Activated T-helper 2 cell treated with anti-CD3 and anti-CD28 coated beads, Interferon-gamma antibody, Interleukin-2, Interleukin-4, amounts not matched to agents 10 μg/mL and 5 μg/mL and 100 μg/mL, durations not matched to agents 14 hours and 24 hours and 36 hours (primary cell): ENCODE results near the gene NTRK2. TPM values are rescaled to one million over a fixed set of nuclear protein-coding genes. Genes with fewer than 3 reads are reported as not detected.

Source experiments
- DNase-seq: peaks from one replicate; pipeline ENCODE4 v3.0.0; 2021; ENCODE audit warnings: low spot score
- H3K27ac Mint-ChIP-seq: one replicate; pipeline ENCODE4 v1.8.0; 2021; ENCODE audit warnings: mixed read lengths
- H3K27me3 Mint-ChIP-seq: one replicate; pipeline ENCODE4 v1.8.0; 2021; ENCODE audit warnings: low read depth, mixed read lengths
- H3K36me3 Mint-ChIP-seq: one replicate; pipeline ENCODE4 v1.8.0; 2021; ENCODE audit warnings: low read depth, mixed read lengths
- H3K4me1 Mint-ChIP-seq: one replicate; pipeline ENCODE4 v1.8.0; 2021; ENCODE audit warnings: low read depth, mixed read lengths
- H3K4me3 Mint-ChIP-seq: one replicate; pipeline ENCODE4 v1.8.0; 2021; ENCODE audit warnings: low read depth, mild to moderate bottlenecking, moderate library complexity, mixed read lengths
- H3K9me3 Mint-ChIP-seq: one replicate; pipeline ENCODE4 v1.8.0; 2021; ENCODE audit warnings: mixed read lengths
- intact Hi-C: fragments of 100-400 bp; cut with micrococcal nuclease; formaldehyde crosslinking; loops from one replicate; pipeline ENCODE4 v1.15.1; 2023
- total RNA-seq: library from RNA; stranded (reverse); gene quantifications from 2 replicates; pipeline ENCODE4 v1.2.3, GENCODE V29; 2022

Gene NTRK2
- total RNA-seq, 1 donor from 2014 or later: 1.6 TPM

DNA sequence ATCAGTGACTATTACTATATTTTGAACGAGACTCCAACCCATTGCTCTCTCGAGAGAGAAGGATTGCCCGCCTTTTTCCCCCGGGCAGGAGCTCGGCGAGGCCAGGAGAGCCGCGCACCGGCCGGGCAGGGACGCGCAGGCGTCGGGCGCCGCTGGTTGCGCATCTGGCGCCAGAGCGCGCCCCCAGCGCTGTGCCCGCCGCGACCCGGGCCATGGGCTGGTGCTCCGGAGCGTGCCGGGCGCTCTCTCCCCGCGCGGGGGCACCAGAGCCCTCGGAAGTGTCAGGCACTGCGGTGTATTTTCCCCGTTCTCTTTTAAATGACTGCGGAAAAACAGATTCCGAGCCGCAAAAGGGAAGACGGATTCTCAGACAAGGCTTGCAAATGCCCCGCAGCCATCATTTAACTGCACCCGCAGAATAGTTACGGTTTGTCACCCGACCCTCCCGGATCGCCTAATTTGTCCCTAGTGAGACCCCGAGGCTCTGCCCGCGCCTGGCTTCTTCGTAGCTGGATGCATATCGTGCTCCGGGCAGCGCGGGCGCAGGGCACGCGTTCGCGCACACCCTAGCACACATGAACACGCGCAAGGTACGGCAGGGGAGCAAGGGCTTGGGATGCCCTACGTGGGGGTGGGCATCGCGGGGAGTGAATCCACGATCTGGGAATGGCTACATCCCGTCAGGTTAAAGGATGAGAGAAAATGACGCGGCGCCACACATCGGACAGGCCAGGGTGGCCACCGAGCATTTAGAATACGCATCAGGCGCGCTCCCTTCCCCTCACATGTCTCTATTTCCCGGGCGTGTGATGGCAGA is 1.1 kb upstream of the NTRK2 start:
- Mint-ChIP-seq H3K27me3 (peaks cover 64% of the 10 kb centered on the region), H3K9me3 (no peaks in the 10 kb centered on the region), H3K4me1 (peaks cover 6% of the 10 kb centered on the region), H3K4me3 (peak overlapping the region; percentile 33), H3K36me3 (no peaks in the 10 kb centered on the region), H3K27ac (no peak overlapping the region)
- no peak for DNase-seq
- intact Hi-C loops: no loop called here

DNA sequence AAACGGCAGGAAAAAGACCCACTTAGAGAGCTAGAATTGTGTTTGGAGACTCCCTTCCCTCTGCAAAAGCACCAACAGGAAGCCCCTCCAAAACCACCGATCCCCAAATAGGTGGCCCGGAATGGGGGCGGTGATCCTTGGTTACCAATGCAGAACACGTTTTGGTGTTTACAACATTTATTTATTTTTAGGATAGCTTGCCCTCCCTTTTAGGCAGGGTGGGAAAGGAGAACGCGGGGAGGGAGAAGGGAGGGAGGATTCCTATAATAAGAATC is 579 bp upstream of the NTRK2 start:
- DNase-seq: no peak
- H3K4me1 Mint-ChIP-seq: peaks cover 6% of the 10 kb centered on the region
- intact Hi-C loops: no loop called here
- H3K9me3 Mint-ChIP-seq: no peaks in the 10 kb centered on the region
- peaks cover 68% of the 10 kb centered on the region for H3K27me3 Mint-ChIP-seq
- H3K36me3 Mint-ChIP-seq: no peaks in the 10 kb centered on the region
- H3K4me3 Mint-ChIP-seq: peak overlapping the region; percentile 47
- no peak overlapping the region for H3K27ac Mint-ChIP-seq

DNA sequence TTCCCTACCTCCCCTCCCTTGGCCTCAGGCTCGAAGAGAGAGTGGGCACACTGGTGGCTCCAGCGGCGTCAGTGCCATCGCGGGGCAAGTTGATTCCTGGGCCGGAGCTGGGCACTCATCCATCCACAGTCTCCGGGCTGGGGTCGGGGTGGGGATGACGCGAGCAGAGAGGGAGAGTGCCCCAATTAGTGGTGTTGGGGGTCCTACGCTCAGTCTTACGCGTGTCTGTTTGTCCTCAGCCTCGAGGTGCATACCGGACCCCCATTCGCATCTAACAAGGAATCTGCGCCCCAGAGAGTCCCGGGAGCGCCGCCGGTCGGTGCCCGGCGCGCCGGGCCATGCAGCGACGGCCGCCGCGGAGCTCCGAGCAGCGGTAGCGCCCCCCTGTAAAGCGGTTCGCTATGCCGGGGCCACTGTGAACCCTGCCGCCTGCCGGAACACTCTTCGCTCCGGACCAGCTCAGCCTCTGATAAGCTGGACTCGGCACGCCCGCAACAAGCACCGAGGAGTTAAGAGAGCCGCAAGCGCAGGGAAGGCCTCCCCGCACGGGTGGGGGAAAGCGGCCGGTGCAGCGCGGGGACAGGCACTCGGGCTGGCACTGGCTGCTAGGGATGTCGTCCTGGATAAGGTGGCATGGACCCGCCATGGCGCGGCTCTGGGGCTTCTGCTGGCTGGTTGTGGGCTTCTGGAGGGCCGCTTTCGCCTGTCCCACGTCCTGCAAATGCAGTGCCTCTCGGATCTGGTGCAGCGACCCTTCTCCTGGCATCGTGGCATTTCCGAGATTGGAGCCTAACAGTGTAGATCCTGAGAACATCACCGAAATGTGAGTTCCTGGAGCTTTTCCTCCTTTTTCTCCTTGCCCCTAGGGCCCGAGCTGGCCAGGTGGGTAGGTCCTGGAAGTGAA is 861 bp downstream of the NTRK2 start:
- H3K27me3 Mint-ChIP-seq: peaks cover 72% of the 10 kb centered on the region
- DNase-seq: no peak
- no peaks in the 10 kb centered on the region for H3K9me3 Mint-ChIP-seq
- intact Hi-C loops: no loop called here
- no peak overlapping the region for H3K4me3 Mint-ChIP-seq
- no peak overlapping the region for H3K27ac Mint-ChIP-seq
- H3K4me1 Mint-ChIP-seq: peaks cover 6% of the 10 kb centered on the region
- H3K36me3 Mint-ChIP-seq: no peaks in the 10 kb centered on the region

DNA sequence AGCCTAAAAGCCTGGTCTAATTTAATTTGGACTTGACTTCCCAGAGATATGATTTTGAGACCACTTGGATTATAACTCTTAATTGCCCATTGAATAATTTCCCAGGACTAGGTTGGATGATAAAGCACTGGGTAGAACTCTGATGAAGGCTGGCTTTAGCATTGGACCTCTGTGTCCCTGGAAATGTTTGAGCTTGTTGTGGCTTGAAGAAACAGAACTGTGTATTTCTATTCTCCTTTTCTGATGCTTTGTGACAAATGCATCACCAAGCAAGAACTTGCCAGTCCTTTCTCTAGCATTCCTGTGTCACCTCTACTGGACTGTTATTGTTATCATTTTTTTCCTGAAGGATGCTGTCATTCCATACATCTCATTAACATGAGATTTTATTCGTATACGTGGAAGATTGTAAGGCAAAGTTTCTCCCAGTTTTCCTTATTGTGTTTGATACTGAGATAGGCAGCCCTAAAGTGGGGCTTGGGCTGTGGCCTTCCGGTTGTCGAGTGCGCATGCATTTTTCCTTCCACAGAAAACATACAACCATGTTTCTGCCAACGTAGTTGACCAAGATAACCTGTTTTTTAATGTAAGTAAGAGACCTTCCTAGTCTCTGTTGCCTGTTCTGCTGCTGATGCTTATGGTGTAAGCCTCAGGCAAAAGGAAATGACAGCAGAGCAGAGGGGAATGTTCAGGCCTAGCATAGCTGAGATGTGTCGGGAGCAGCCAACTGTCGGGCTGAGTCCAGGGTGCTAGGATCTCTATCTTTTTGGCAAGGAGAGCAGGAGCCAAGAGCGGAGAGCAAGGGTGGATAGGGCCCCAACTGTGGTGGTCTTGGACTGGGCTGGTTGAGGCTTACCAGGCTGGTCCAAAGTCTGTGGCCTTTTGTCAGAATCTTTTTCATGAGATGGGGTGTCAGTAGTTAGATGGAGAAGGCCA is 2.3 kb downstream of the NTRK2 start:
- peaks cover 62% of the 10 kb centered on the region for H3K27me3 Mint-ChIP-seq
- H3K36me3 Mint-ChIP-seq: no peaks in the 10 kb centered on the region
- no peak for DNase-seq
- no peak overlapping the region for H3K27ac Mint-ChIP-seq
- H3K4me1 Mint-ChIP-seq: peaks cover 6% of the 10 kb centered on the region
- intact Hi-C loops: no loop called here
- no peak overlapping the region for H3K4me3 Mint-ChIP-seq
- H3K9me3 Mint-ChIP-seq: no peaks in the 10 kb centered on the region

DNA sequence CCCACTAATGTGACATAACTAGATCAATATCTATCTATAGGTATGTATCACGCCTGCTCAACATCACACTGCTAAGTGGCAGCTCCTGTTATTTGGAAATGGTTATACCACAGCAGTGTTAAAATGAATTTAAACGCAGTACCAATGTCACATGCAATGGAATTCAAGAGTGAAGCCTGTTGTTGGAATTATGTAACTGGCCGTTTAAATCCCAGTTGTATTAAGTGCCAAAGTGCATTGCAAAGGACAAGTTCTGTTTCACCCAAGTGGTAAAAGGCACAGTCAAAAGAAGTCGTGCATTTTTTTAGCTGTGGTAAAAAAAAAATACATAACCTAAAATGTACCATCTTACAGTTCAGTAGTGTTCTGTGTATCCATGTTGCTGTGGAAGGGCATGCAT is 4.3 kb downstream of the NTRK2 start:
- H3K27ac Mint-ChIP-seq: no peak overlapping the region
- H3K9me3 Mint-ChIP-seq: no peaks in the 10 kb centered on the region
- no peak for DNase-seq
- H3K27me3 Mint-ChIP-seq: peaks cover 48% of the 10 kb centered on the region
- no peaks in the 10 kb centered on the region for H3K36me3 Mint-ChIP-seq
- no peak overlapping the region for H3K4me3 Mint-ChIP-seq
- H3K4me1 Mint-ChIP-seq: peaks cover 3% of the 10 kb centered on the region
- intact Hi-C loops: no loop called here

DNA sequence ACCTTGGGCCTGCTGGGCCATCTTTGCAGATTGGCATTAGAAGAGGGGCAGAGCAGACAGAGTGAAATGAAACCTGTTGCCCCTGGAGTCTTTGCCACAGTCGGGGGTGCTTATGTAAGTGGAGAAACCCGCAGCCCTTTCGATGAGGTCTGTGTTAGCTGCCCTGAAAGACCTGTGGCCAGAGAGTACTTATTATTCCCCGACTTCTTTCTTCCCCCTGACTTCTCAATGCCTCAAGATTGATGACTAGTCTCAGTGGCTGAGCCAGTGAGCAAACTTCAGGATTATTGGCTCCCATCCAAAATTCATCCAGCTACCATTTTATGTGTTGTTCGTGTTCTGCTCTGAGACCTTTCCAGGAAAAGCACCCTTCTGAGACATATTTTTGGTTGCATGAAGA is 7.6 kb downstream of the NTRK2 start:
- Mint-ChIP-seq H3K27ac (no peak overlapping the region), H3K4me3 (no peak overlapping the region), H3K27me3 (peaks cover 19% of the 10 kb centered on the region), H3K36me3 (no peaks in the 10 kb centered on the region), H3K9me3 (no peaks in the 10 kb centered on the region), H3K4me1 (no peaks in the 10 kb centered on the region)
- DNase-seq: no peak
- intact Hi-C loops: no loop called here

DNA sequence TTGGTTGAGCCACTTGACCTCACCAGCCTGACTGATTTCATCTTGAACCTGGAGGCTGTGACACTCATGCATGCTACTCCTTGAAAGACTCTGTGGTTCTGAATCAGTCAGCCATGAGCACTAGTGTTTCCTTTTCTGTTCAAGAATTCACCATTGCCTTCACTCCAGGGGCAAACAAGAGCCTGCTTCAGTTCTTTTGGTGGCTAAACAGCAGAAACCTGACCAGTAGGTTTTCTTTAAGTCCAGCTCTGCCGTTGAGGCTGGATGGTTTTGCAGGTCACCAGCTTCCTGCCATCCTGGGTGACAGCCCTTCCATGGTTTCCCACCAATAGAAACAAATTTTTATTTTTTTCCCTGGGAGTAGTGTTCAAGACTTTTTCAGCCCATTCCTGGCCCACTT is 10.0 kb downstream of the NTRK2 start:
- H3K36me3 Mint-ChIP-seq: no peaks in the 10 kb centered on the region
- peaks cover 3% of the 10 kb centered on the region for H3K27me3 Mint-ChIP-seq
- no peak for DNase-seq
- no peaks in the 10 kb centered on the region for H3K4me1 Mint-ChIP-seq
- no peaks in the 10 kb centered on the region for H3K9me3 Mint-ChIP-seq
- H3K4me3 Mint-ChIP-seq: no peak overlapping the region
- intact Hi-C loops: no loop called here
- no peak overlapping the region for H3K27ac Mint-ChIP-seq

DNA sequence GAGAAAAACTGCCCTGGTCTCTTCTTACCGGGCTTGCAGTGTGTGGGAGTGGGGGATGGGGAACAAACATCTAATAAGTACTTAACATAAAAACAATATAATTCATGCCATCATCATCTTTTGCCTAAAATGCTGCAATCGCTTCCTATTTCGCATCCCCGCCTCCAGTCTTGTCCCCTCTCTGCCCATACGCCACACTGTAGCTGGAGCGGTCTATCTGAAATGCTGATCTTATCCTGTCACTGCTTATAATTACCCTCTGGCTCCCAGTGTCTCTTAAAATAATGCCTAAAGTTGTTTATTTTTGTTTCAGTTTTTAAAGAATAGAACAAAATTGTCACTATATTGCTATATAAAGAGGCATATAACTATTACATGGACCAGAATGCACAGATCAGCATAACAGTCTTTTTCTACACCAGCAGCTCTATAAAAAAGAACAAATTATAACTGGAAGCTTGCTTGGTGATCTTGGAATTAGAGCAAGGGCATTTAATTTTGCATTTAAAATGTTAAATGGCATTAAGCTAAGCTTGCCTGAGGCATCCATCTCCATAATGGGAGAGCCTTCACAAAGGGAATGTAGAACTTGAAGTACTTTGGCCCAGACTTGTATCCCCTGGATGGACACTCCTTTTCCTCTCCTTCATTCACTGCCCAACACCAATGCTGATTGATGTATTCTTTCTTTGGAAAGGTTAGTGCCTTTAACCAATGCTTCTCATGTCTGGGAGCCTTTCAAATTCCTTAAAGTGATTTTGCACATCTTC is 12.2 kb downstream of the NTRK2 start:
- intact Hi-C loops: no loop called here
- Mint-ChIP-seq H3K27ac (no peak overlapping the region), H3K4me3 (no peak overlapping the region), H3K4me1 (no peaks in the 10 kb centered on the region), H3K9me3 (no peaks in the 10 kb centered on the region), H3K36me3 (no peaks in the 10 kb centered on the region), H3K27me3 (no peaks in the 10 kb centered on the region)
- no peak for DNase-seq

DNA sequence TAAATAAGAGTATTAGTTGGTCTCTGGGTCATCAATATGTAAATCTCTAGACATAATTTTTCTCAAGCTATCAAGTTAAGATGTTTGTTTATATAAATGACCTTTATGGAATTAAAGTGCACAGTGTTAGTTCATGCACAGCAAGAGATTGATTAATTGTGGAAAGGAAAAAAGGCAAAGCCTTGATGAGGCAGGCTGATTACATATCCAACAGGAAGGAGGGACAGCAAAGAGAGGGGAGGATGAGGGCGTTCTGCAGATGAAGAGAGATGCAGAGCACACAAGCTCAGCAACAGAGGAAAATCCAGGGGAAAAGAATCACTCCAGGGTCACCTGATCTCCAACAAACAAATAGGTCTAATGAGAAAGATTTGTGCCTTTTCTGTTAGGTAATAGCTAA is 16.5 kb downstream of the NTRK2 start:
- Mint-ChIP-seq H3K4me1 (no peaks in the 10 kb centered on the region), H3K9me3 (no peaks in the 10 kb centered on the region), H3K4me3 (no peak overlapping the region), H3K36me3 (no peaks in the 10 kb centered on the region), H3K27me3 (no peaks in the 10 kb centered on the region), H3K27ac (no peak overlapping the region)
- DNase-seq: no peak
- intact Hi-C loops: no loop called here

DNA sequence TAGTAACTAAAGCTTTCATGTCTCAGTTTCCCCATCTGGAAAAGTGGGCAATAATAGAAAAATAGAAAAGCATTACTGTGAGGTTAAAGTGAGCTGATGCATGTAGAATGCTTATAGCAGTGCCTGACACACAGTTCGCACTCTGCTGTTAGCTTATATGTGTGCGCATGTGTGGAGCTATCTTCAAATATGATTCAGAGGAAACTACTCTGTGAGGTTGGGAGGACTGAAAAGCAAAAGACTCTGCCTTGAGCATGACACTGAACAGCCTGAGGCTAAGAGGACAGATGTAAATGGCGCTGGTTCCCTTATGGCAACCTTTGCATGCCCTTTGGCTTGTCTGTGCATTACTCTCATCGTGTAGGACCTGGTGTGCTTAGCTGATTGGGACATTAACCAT is 19.4 kb downstream of the NTRK2 start:
- H3K4me1 Mint-ChIP-seq: peaks cover 2% of the 10 kb centered on the region
- no peak overlapping the region for H3K4me3 Mint-ChIP-seq
- intact Hi-C loops: no loop called here
- no peak for DNase-seq
- no peak overlapping the region for H3K27ac Mint-ChIP-seq
- no peaks in the 10 kb centered on the region for H3K9me3 Mint-ChIP-seq
- H3K27me3 Mint-ChIP-seq: no peaks in the 10 kb centered on the region
- no peaks in the 10 kb centered on the region for H3K36me3 Mint-ChIP-seq

DNA sequence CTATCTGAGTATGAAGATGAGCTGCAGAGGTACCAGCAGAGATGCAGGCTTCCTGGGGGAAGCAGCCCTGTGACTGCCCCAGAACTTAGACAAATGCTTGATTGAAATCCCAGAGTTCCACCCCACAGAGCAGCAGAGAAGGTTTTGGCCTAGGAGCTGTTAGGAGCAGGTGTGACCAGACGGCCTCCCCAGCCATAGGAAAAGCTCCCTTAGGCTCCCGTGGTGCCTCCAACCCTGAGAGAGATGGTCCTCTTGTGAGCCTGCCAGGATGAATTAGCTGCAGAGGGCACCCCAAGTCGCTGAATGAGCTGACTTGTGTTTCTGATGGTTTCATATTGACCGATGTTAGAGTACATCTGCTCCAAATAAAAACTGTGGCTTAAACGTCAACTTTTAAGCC is 22.1 kb downstream of the NTRK2 start:
- Mint-ChIP-seq H3K27me3 (no peaks in the 10 kb centered on the region), H3K36me3 (no peaks in the 10 kb centered on the region), H3K9me3 (no peaks in the 10 kb centered on the region), H3K4me1 (peaks cover 2% of the 10 kb centered on the region), H3K4me3 (no peak overlapping the region), H3K27ac (no peak overlapping the region)
- intact Hi-C loops: loop anchor here (10.0 kb wide), 1 partner anchor 263 kb away; no protein-coding TSS in a partner anchor
- DNase-seq: no peak

DNA sequence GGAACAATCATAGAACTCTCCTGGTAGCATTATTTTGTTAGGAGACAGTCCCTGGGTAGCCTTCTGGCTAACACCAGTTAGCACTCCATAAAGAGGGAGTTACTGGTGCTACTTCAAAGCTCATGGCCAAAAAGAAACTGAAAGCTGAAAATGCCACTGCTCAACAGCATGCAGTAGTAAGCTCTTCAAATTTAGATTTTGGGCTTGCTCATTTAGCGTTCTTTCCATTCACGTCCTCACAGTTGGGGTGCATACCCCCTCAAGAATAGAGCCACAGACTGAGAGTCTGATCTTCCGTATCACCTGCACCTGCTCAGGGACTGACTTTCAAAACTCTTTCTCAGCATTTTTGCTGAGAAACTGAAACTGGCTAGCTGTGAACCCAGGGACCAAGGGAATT is 24.7 kb downstream of the NTRK2 start:
- no peaks in the 10 kb centered on the region for H3K9me3 Mint-ChIP-seq
- intact Hi-C loops: loop anchor here (10.0 kb wide), 1 partner anchor 261 kb away; no protein-coding TSS in a partner anchor
- H3K27me3 Mint-ChIP-seq: peaks cover 1% of the 10 kb centered on the region
- no peak overlapping the region for H3K4me3 Mint-ChIP-seq
- peaks cover 2% of the 10 kb centered on the region for H3K4me1 Mint-ChIP-seq
- no peaks in the 10 kb centered on the region for H3K36me3 Mint-ChIP-seq
- no peak for DNase-seq
- no peak overlapping the region for H3K27ac Mint-ChIP-seq
